ENCODE data around the gene CD2BP2. TPM values are rescaled to one million over a fixed set of nuclear protein-coding genes. Genes with fewer than 3 reads are reported as not detected.
A peak's percentile ranks its signal among the peaks of the same experiment; 100 is the strongest.

Gene CD2BP2
- total RNA-seq, 1 donor from 2014 or later, result 15.1 TPM

DNA sequence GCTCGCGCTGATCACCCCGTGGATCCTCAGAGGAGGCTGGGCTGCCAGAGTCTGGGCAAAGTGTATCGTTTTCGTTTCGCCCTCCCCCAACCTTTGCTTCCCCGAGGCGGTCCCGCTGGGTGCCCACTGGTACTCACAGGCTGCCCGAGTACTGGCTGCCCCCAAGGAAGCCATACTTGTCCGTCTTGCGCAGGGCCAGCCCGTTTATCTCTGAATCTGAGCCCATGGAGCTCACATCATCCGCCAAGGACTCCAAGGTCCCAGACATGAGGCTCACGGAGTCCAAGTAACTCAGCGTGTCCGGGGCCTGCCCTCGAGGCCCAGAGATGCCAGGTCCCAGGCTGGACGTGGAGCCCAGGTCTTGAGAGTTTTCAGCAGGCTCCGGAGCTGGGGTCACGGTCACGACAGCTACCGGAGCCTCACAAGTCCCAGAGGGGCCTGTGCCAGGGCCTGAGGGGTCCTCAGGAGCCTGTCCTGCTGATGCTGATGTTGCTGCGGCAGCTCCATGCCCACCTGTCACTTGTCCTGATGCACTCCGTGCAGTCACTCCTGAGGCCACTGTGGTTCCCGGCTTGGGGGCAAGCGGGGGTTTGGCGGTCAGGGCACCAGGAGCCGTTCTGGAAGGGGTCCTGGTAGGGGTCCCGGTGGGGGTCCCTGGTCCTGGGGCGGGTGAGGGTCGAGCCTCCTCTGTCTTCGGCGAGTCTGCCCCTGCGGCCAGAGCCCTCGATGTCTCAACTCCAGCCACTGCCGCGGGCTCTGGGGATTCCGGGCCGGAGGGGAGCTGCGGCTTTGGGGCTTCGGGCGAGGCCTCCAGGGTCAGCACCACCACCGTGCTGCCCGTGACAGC is 14.2 kb upstream of the CD2BP2 start:
- H3K27ac ChIP-seq, result peak overlapping the region; percentile 58 to 69
- peaks cover 13 to 26% of the 10 kb centered on the region in 2 donors for H3K4me1 ChIP-seq
- peaks cover 14 to 16% of the 10 kb centered on the region in 2 donors for H3K36me3 ChIP-seq
- peak overlapping the region; percentile 78 to 82 for H3K4me3 ChIP-seq
- no peaks in the 10 kb centered on the region for H3K9me3 ChIP-seq
- no peak for DNase-seq (ENCODE audit: low spot score in 2 of 2)
- TF ChIP-seq, protein P1, sequence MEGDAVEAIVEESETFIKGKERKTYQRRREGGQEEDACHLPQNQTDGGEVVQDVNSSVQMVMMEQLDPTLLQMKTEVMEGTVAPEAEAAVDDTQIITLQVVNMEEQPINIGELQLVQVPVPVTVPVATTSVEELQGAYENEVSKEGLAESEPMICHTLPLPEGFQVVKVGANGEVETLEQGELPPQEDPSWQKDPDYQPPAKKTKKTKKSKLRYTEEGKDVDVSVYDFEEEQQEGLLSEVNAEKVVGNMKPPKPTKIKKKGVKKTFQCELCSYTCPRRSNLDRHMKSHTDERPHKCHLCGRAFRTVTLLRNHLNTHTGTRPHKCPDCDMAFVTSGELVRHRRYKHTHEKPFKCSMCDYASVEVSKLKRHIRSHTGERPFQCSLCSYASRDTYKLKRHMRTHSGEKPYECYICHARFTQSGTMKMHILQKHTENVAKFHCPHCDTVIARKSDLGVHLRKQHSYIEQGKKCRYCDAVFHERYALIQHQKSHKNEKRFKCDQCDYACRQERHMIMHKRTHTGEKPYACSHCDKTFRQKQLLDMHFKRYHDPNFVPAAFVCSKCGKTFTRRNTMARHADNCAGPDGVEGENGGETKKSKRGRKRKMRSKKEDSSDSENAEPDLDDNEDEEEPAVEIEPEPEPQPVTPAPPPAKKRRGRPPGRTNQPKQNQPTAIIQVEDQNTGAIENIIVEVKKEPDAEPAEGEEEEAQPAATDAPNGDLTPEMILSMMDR (IDR thresholded peaks at IDR 0.05), result no peak
- intact Hi-C loops (cut with DNase I), result no loop called here
- no peaks in the 10 kb centered on the region for H3K27me3 ChIP-seq

DNA sequence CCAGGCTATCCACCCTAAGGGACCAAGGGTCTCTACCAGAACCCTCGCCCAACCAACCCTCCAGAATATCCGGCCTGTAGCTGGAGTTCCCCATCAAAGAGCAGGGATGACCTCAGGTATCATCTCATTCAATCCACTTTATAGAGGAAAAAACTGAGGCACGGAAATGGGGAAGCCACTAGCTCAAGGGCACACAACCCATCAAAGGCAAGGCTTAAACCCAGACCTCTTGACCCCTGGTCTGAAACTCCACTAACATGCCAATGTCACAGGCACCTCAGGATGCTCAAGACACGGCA is 13.6 kb upstream of the CD2BP2 start:
- Histone ChIP-seq H3K36me3 (peaks cover 14 to 21% of the 10 kb centered on the region in 2 donors), H3K4me3 (peak overlapping the region; percentile 78 to 82), H3K4me1 (peaks cover 13 to 26% of the 10 kb centered on the region in 2 donors), H3K27me3 (no peaks in the 10 kb centered on the region), H3K9me3 (no peaks in the 10 kb centered on the region), H3K27ac (peak overlapping the region; percentile 58 to 69)
- no peak for DNase-seq (ENCODE audit: low spot score in 2 of 2)
- TF ChIP-seq, protein P1 (IDR thresholded peaks at IDR 0.05), result no peak
- intact Hi-C loops (cut with DNase I), result no loop called here

DNA sequence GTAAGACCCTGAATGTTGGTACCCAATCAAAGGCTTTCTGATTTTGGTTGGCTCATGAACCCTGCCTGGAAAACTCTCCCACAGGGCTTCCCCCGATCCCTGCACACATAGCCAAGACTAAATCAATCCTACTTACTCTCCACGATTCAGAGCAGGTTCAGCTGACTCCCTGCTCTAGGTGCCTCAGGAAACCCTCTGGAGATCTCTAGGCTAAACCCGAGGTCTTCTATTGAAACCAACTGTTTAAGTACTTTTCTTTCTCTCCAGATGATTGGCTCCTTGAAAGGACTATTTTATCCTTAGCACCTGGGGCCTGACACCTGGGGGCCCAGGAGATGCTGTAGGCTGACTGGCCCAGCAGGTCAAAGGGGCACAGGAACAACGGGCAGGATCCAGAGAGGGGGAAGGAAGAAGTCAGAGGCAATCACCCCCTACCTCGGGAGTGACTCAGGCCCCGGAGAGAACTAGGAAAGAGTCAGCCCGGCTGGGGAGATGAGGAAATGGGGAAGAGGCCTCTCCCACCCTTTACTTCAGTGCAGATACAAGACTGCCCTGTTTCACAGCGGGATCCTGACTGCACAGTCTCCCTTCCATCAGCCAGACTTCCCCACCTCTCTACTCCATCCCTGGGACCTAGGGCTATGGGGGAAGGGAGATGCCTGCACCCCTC is 13.1 kb upstream of the CD2BP2 start:
- no peak for DNase-seq (ENCODE audit: low spot score in 2 of 2)
- peaks cover 13 to 26% of the 10 kb centered on the region in 2 donors for H3K4me1 ChIP-seq
- no peaks in the 10 kb centered on the region for H3K9me3 ChIP-seq
- peak overlapping the region; percentile 78 to 82 for H3K4me3 ChIP-seq
- H3K36me3 ChIP-seq, result peaks cover 14 to 25% of the 10 kb centered on the region in 2 donors
- TF ChIP-seq, protein P1 (IDR thresholded peaks at IDR 0.05), result no peak
- no peaks in the 10 kb centered on the region for H3K27me3 ChIP-seq
- intact Hi-C loops (cut with DNase I), result no loop called here
- H3K27ac ChIP-seq, result peak overlapping the region; percentile 10 to 58

DNA sequence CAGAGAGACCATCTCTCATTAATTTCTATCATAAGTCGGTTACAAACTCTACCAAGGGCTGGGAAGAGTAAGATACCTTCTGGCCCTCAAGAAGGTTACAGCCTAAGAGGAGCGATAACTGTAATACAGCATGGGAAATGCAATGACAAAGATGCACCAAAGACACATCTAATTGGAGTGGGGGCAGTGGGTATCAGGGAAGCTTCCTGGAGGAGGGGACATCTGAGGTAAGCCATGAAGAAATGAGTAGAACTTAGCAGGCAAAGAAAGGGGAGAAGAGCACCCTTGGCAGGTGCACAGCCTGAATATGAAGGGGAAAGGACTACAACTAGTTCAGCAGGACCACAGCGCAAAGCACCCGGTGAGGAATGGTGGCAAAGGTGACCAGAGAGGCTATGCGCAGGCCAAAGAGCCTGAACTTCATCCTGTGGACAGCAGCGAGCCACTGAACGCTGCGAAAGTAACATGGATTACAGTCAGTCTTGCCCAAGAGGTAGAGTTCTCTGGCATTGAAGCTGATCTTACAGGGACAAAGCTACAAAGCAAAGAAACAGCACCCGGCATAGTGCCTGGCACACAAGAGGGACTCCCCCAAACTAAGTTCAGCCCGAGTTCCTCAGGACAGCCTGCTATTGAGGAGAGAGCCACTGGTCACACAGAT is 12.4 kb upstream of the CD2BP2 start:
- Histone ChIP-seq H3K4me1 (peaks cover 13 to 26% of the 10 kb centered on the region in 2 donors), H3K4me3 (peak overlapping the region; percentile 78 to 82), H3K27me3 (no peaks in the 10 kb centered on the region), H3K36me3 (peaks cover 18 to 28% of the 10 kb centered on the region in 2 donors), H3K27ac (peak overlapping the region in 1 of 2 donors; percentile 45), H3K9me3 (no peaks in the 10 kb centered on the region)
- intact Hi-C loops (cut with DNase I), result no loop called here
- TF ChIP-seq, protein P1 (IDR thresholded peaks at IDR 0.05), result no peak
- no peak for DNase-seq (ENCODE audit: low spot score in 2 of 2)

DNA sequence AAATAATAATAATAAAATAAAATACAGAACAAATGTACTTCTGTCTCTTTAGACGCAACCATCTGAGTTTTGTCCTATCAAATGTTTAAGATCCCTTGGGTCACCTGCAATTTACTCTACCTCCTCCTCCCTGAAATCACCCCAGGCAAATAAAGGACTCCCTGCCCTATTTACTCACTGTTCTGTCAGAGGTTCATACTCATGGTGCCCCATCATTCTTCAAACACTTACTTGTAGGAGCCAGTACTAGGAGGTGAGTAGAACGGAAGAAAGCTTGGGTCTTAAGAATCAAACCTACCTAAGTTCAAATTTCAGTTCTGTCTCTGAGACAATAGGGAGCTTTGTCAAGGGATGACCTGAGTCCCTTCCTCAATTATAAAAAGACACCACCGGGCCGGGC is 11.4 kb upstream of the CD2BP2 start:
- Histone ChIP-seq H3K27me3 (no peaks in the 10 kb centered on the region), H3K9me3 (no peaks in the 10 kb centered on the region), H3K4me3 (peak overlapping the region in 1 of 2 donors; percentile 82), H3K4me1 (peaks cover 13 to 25% of the 10 kb centered on the region in 2 donors), H3K36me3 (peaks cover 24 to 28% of the 10 kb centered on the region in 2 donors), H3K27ac (no peak overlapping the region)
- TF ChIP-seq, protein P1 (IDR thresholded peaks at IDR 0.05), result no peak
- no peak for DNase-seq (ENCODE audit: low spot score in 2 of 2)
- intact Hi-C loops (cut with DNase I), result no loop called here

All from ascending aorta (tissue), 2 donors.